ENCODE measurements around the gene ITLN1. TPM values are rescaled to one million over a fixed set of nuclear protein-coding genes. Genes with fewer than 3 reads are reported as not detected.

Gene ITLN1
- total and polyA plus RNA-seq, 2 experiments from 2014 or later, result 9.0 to 34.9 TPM

- Histone ChIP-seq H3K4me2 (no peak overlapping the region), H2AFZ (no peak overlapping the region), H3K9me3 (ENCODE audit: low read depth) (no peaks in the 10 kb centered on the region), H3K36me3 (replicated peaks; ENCODE audit: insufficient read depth, low read depth) (no peaks in the 10 kb centered on the region), H3K27me3 (no peaks in the 10 kb centered on the region), H3K4me1 (ENCODE audit: insufficient read depth) (peaks cover 10% of the 10 kb centered on the region), H4K20me1 (ENCODE audit: insufficient read depth, poor library complexity, severe bottlenecking) (no peaks in the 10 kb centered on the region), H3K4me3 (no peak overlapping the region), H3K9me2 (replicated peaks; ENCODE audit: insufficient read depth) (no peaks in the 10 kb centered on the region), H3K79me2 (no peaks in the 10 kb centered on the region), H3K27ac (no peak overlapping the region)
- DNase-seq (ENCODE audit: low spot score), result no peak
- no peak for TF ChIP-seq EZH2phosphoT487 (IDR thresholded peaks at IDR 0.05; ENCODE audit: low read depth, severe bottlenecking, unreplicated experiment)
- no peak for TF ChIP-seq EZH2 (IDR thresholded peaks at IDR 0.05; ENCODE audit: borderline replicate concordance)
- no peak for TF ChIP-seq CTCF (IDR thresholded peaks at IDR 0.05; ENCODE audit: poor library complexity)
- WGBS (ENCODE audit: low lambda C conversion rate, missing lambda C conversion rate), result 92% methylated on average over 5 of the region's 5 CpGs
Measured at GRCh38 chr1:160860840-160861505, 24.0 kb downstream of the ITLN1 start.

DNA sequence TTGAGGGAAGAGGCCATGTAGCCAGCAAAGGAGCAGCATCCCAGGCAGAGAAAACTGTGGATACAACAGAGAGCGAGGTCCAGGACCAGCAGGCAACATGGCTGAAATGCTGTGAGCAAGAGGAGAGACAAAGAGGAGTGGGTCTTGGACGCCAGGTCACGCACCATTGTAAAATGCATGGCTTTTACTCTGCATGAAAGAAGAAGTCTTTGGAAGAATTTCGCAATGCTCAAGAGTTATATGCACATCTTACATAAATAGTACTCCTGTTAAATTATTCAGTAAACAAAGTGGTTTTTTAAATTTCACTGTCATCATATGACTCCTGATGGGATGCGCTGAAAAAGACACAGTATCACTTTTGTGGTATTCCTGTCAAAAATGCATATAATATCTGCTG lies 25.8 kb downstream of the ITLN1 start:
- TF ChIP-seq CTCF (IDR thresholded peaks at IDR 0.05; ENCODE audit: poor library complexity) (no peak), EZH2 (IDR thresholded peaks at IDR 0.05; ENCODE audit: borderline replicate concordance) (no peak), EZH2phosphoT487 (IDR thresholded peaks at IDR 0.05; ENCODE audit: low read depth, severe bottlenecking, unreplicated experiment) (no peak)
- Histone ChIP-seq H3K27ac (no peak overlapping the region), H3K9me2 (replicated peaks; ENCODE audit: insufficient read depth) (no peaks in the 10 kb centered on the region), H4K20me1 (ENCODE audit: insufficient read depth, poor library complexity, severe bottlenecking) (no peaks in the 10 kb centered on the region), H3K9me3 (ENCODE audit: low read depth) (no peaks in the 10 kb centered on the region), H3K27me3 (no peaks in the 10 kb centered on the region), H3K4me2 (no peak overlapping the region), H3K36me3 (replicated peaks; ENCODE audit: insufficient read depth, low read depth) (no peaks in the 10 kb centered on the region), H3K4me3 (no peak overlapping the region), H3K79me2 (no peaks in the 10 kb centered on the region), H2AFZ (no peak overlapping the region), H3K4me1 (ENCODE audit: insufficient read depth) (no peaks in the 10 kb centered on the region)
- 91% methylated on average over 5 of the region's 5 CpGs for WGBS (ENCODE audit: low lambda C conversion rate, missing lambda C conversion rate)
- DNase-seq (ENCODE audit: low spot score), result no peak

DNA sequence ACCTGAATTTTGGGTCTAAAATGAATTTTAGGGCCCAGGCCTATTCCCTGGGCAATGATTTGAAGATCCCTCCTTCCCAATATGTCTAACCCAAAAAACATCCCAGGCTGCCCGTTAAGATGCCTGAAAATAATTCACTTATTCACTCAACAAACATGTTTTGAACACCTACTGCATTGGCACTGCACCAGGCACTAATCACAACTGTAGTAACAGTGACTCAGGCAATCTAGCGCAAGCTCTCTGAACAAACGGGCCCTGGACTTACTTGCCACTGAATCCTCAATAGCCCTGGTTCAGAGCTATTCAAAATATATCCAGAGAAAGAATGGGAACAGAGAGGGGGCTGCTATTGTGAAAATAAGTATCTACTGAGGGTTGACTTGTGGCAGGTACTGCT lies 26.5 kb downstream of the ITLN1 start:
- H2AFZ ChIP-seq, result no peak overlapping the region
- DNase-seq (ENCODE audit: low spot score), result no peak
- H3K9me3 ChIP-seq (ENCODE audit: low read depth), result no peaks in the 10 kb centered on the region
- H3K9me2 ChIP-seq (replicated peaks; ENCODE audit: insufficient read depth), result no peaks in the 10 kb centered on the region
- no peaks in the 10 kb centered on the region for H3K27me3 ChIP-seq
- no peak overlapping the region for H3K27ac ChIP-seq
- no peak overlapping the region for H3K4me3 ChIP-seq
- H3K36me3 ChIP-seq (replicated peaks; ENCODE audit: insufficient read depth, low read depth), result no peaks in the 10 kb centered on the region
- TF ChIP-seq CTCF (IDR thresholded peaks at IDR 0.05; ENCODE audit: poor library complexity) (no peak), EZH2phosphoT487 (IDR thresholded peaks at IDR 0.05; ENCODE audit: low read depth, severe bottlenecking, unreplicated experiment) (no peak), EZH2 (IDR thresholded peaks at IDR 0.05; ENCODE audit: borderline replicate concordance) (no peak)
- no peaks in the 10 kb centered on the region for H4K20me1 ChIP-seq (ENCODE audit: insufficient read depth, poor library complexity, severe bottlenecking)
- no peaks in the 10 kb centered on the region for H3K4me1 ChIP-seq (ENCODE audit: insufficient read depth)
- 88% methylated on average over 3 of the region's 3 CpGs for WGBS (ENCODE audit: low lambda C conversion rate, missing lambda C conversion rate)
- H3K79me2 ChIP-seq, result no peaks in the 10 kb centered on the region
- H3K4me2 ChIP-seq, result no peak overlapping the region

Data from hepatocyte (in vitro differentiated cells).